ENCODE data around the gene ASCC3.

ASCC3 gene

GRCh38 chr6:100724696-100725095 is 156.4 kb downstream of the ASCC3 start:
- no peak for DNase-seq (ENCODE audit: low read depth)

- DNase-seq (ENCODE audit: low read depth): no peak
These were observed 156.9 kb downstream of the ASCC3 start for GRCh38 chr6:100724222-100724621.

- DNase-seq (ENCODE audit: low read depth): no peak
These were observed 159.9 kb downstream of the ASCC3 start for GRCh38 chr6:100721256-100721655.

GRCh38 chr6:100719883-100720682 is 161.0 kb downstream of the ASCC3 start:
- no peak for DNase-seq (ENCODE audit: low read depth)

GRCh38 chr6:100712997-100713396 is 168.1 kb downstream of the ASCC3 start:
- no peak for DNase-seq (ENCODE audit: low read depth)

- no peak for DNase-seq (ENCODE audit: low read depth)
These were observed 174.6 kb downstream of the ASCC3 start for GRCh38 chr6:100706491-100706890.

- no peak for DNase-seq (ENCODE audit: low read depth)
These were observed 176.2 kb downstream of the ASCC3 start for GRCh38 chr6:100704961-100705360.

- no peak for DNase-seq (ENCODE audit: low read depth)
These were observed 179.4 kb downstream of the ASCC3 start for GRCh38 chr6:100701728-100702127.

- DNase-seq (ENCODE audit: low read depth): no peak
These were observed 181.1 kb downstream of the ASCC3 start for GRCh38 chr6:100700009-100700408.

- DNase-seq (ENCODE audit: low read depth): no peak
These were observed 185.7 kb downstream of the ASCC3 start for GRCh38 chr6:100695445-100695844.

GRCh38 chr6:100693249-100693927 is 187.7 kb downstream of the ASCC3 start:
- DNase-seq (ENCODE audit: low read depth): no peak

GRCh38 chr6:100691972-100692371 is 189.2 kb downstream of the ASCC3 start:
- no peak for DNase-seq (ENCODE audit: low read depth)

GRCh38 chr6:100686216-100686615 is 194.9 kb downstream of the ASCC3 start:
- no peak for DNase-seq (ENCODE audit: low read depth)

- no peak for DNase-seq (ENCODE audit: low read depth)
These were observed 195.4 kb downstream of the ASCC3 start for GRCh38 chr6:100685747-100686146.

- no peak for DNase-seq (ENCODE audit: low read depth)
These were observed 201.0 kb downstream of the ASCC3 start for GRCh38 chr6:100680163-100680562.

GRCh38 chr6:100678027-100678426 is 203.1 kb downstream of the ASCC3 start:
- no peak for DNase-seq (ENCODE audit: low read depth)

GRCh38 chr6:100677240-100677639 is 203.9 kb downstream of the ASCC3 start:
- DNase-seq (ENCODE audit: low read depth): no peak

- DNase-seq (ENCODE audit: low read depth): no peak
These were observed 207.5 kb downstream of the ASCC3 start for GRCh38 chr6:100673641-100674040.

- DNase-seq (ENCODE audit: low read depth): no peak
These were observed 209.4 kb downstream of the ASCC3 start for GRCh38 chr6:100671740-100672139.

GRCh38 chr6:100670056-100670455 is 211.1 kb downstream of the ASCC3 start:
- DNase-seq (ENCODE audit: low read depth): no peak

- no peak for DNase-seq (ENCODE audit: low read depth)
These were observed 216.1 kb downstream of the ASCC3 start for GRCh38 chr6:100665041-100665380.

GRCh38 chr6:100664274-100665040 is 216.7 kb downstream of the ASCC3 start:
- DNase-seq (ENCODE audit: low read depth): no peak
